IgD-negative memory B cell (primary cell): ENCODE results near the gene SGCD. TPM values are rescaled to one million over a fixed set of nuclear protein-coding genes. Genes with fewer than 3 reads are reported as not detected.
A peak's percentile ranks its signal among the peaks of the same experiment; 100 is the strongest.

Experiments used
- H3K27ac Mint-ChIP-seq, 3 donors: one replicate each; pipeline ENCODE4 v1.8.0; 2020 to 2022; ENCODE audit warnings: mild to moderate bottlenecking in 3 of 3, mixed read lengths in 3 of 3, moderate library complexity in 1 of 3
- H3K27me3 Mint-ChIP-seq: one replicate; pipeline ENCODE4 v1.8.0; 2021; ENCODE audit warnings: mixed read lengths
- H3K36me3 Mint-ChIP-seq: one replicate; pipeline ENCODE4 v1.8.0; 2020; ENCODE audit warnings: mild to moderate bottlenecking, mixed read lengths
- H3K4me1 Mint-ChIP-seq, 3 donors: one replicate each; pipeline ENCODE4 v1.8.0; 2020 to 2022; ENCODE audit warnings: mixed read lengths in 3 of 3, mild to moderate bottlenecking in 1 of 3
- H3K4me3 Mint-ChIP-seq, 4 donors: one replicate each; pipeline ENCODE4 v1.8.0; 2020 to 2022; ENCODE audit warnings: mild to moderate bottlenecking in 4 of 4, mixed read lengths in 4 of 4, moderate library complexity in 3 of 4
- H3K9me3 Mint-ChIP-seq, 3 donors: one replicate each; pipeline ENCODE4 v1.8.0; 2020 to 2021; ENCODE audit warnings: mixed read lengths in 3 of 3, mild to moderate bottlenecking in 1 of 3
- polyA plus RNA-seq: library from polyadenylated mRNA; unstranded; fragments of 300-500 nt; fragmentation: Illumina TruSeq; gene quantifications from one replicate; pipeline ENCODE4 v1.2.3, GENCODE V29; 2021

SGCD gene
- polyA plus RNA-seq, 1 donor from 2014 or later = not detected

DNA sequence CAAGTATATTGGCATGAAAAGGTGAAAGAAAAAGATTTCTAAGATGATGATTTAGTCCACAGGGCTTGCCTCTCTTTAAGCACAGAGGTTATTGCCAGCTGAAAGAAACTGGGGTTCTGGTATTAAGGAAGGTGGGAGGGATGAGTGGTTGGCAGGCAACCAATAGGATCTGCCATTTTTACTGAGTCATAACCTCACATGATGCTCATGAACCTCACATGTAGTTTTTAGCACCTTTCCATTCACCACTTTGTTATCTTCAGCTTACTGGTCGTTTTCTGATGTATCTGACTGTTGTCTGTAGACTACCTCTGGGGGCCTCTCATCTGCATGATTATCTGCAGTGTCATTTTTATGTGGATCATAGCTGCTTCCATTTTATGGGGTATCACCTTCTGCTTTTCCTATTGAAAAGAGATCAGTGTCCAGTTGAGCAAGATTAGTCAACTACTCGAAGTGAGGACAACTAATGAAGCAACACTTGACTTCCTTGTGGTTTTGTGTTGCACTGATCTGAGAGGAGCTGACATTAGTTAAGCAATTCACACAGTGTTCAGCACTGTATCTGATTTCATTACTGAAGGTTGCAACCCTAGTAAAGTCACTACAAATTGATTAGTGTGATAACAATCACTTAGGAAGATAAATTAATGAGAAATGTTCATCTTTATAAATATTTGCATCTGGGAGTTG is 186.3 kb downstream of the SGCD start:
- H3K4me1 Mint-ChIP-seq = no peaks in the 10 kb centered on the region
- no peak overlapping the region for H3K27ac Mint-ChIP-seq
- H3K36me3 Mint-ChIP-seq = no peaks in the 10 kb centered on the region
- no peaks in the 10 kb centered on the region for H3K27me3 Mint-ChIP-seq
- H3K9me3 Mint-ChIP-seq = peaks cover 0 to 5% (median 3%) of the 10 kb centered on the region in 3 donors
- no peak overlapping the region for H3K4me3 Mint-ChIP-seq

DNA sequence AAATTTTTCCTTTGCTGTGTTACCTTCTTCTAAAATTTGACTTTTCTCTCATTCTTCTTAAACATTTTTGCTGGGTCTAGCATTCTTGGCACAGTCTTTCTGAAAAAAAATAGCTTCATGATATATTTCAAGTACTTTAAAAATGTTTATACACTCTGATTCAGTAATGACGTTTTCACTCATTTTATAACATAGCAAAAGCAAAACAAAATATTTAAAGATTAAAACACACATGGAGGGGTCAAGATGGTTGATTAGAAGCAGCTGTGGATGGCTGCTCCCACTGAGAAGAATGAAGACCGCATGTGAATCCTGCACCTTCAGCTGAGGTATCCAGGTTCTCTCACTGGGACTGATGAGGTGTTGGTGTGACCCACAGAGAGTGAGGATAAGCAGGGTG is 188.2 kb downstream of the SGCD start:
- Mint-ChIP-seq H3K27me3 (no peaks in the 10 kb centered on the region), H3K9me3 (peaks cover 3 to 14% (median 5%) of the 10 kb centered on the region in 3 donors), H3K4me1 (no peaks in the 10 kb centered on the region), H3K36me3 (no peaks in the 10 kb centered on the region), H3K4me3 (no peak overlapping the region), H3K27ac (no peak overlapping the region)

DNA sequence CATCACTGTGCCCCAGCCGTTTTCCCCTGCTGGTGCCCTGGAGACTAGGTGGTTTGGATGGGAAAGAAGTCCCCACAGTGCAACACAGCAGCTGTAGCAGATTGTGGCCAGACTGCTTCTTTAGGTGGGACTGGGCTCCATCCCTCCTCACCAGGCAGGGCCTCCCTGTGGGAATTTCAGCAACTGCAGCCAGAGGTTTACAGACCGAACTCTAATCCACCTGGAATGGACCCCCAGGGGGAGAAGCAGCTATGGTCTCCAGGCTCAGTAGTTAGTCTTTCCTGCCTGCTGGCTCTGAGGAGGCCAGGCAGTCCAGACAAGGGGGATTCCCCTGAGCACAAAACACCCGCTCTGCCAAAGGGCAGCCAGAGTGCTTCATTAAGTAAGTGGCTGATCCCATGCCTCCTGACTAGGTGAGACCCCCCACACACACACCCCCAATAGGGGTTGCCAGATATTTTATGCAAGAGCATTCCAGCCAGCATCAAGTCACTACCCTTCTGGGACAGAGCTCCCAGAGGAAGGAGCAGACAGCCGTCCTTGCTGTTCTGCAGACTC is 188.9 kb downstream of the SGCD start:
- H3K27me3 Mint-ChIP-seq = no peaks in the 10 kb centered on the region
- H3K9me3 Mint-ChIP-seq = peaks cover 3 to 14% (median 5%) of the 10 kb centered on the region in 3 donors
- no peak overlapping the region for H3K4me3 Mint-ChIP-seq
- H3K36me3 Mint-ChIP-seq = no peaks in the 10 kb centered on the region
- no peaks in the 10 kb centered on the region for H3K4me1 Mint-ChIP-seq
- H3K27ac Mint-ChIP-seq = no peak overlapping the region

DNA sequence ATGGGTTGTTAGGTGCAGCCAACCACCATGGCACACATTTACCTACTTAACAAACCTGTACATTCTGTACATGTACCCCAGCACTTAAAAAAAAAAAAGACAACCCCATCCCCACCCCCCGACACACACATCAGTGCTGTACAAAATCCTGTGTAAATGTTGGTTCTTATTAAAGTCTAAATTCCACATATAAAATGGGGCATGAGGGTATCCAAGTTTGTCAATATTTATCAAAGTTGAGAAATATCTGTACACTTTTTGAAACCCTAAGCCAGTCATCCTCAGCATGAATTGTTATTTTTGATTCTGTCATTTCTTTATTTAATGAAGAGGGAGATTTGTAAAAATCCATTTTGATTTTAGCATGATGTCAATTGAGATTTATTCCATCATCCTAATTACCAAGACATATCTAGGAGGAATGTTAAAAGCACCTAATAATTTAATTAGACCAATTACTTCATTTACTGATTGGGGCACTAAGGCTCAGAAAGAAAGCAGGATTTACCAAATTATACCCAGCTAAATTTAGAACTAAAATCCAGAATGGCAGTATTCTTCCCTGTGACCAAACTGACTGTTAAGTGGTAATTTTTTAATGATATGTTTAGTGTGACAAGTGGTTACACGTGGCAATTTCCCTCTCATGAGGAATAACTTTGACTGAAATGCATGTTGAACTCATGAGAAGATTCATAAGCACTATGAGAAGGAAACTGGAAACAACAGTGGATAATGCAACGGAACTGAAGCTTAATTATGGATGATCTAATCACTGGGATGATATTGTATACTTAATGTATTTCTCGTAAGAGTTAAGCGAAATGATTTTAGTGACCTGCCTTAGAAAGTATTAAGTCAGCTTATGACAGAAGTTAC is 195.9 kb downstream of the SGCD start:
- peak overlapping the region in 1 of 3 donors; percentile 28 for H3K27ac Mint-ChIP-seq

DNA sequence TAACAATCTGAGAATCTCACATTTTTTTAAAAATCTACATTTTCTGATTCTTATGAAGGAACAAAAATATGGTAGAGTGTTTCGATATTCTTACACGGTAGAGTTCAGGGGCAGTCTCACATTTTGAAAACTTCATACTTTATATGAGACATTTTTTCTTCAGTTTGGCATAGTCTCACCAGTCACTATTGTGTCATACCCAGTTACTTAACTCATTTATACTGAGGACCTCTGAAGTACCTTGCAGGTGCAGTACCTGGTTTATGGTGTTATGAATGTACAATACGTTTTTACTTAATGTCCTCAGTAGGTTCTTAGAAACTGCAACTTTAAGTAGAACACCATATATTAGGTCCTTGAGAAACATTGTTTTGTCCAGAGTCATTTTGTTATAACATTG is 196.6 kb downstream of the SGCD start:
- no peaks in the 10 kb centered on the region for H3K4me1 Mint-ChIP-seq
- no peaks in the 10 kb centered on the region for H3K27me3 Mint-ChIP-seq
- H3K9me3 Mint-ChIP-seq = peaks cover 2 to 11% (median 5%) of the 10 kb centered on the region in 3 donors
- no peak overlapping the region for H3K27ac Mint-ChIP-seq
- no peak overlapping the region for H3K4me3 Mint-ChIP-seq
- no peaks in the 10 kb centered on the region for H3K36me3 Mint-ChIP-seq

More for the DNA sequence above, 195.9 kb downstream of the SGCD start:
- Mint-ChIP-seq H3K27me3 (no peaks in the 10 kb centered on the region), H3K9me3 (peaks cover 3 to 12% (median 10%) of the 10 kb centered on the region in 3 donors), H3K36me3 (no peaks in the 10 kb centered on the region), H3K4me1 (no peaks in the 10 kb centered on the region), H3K4me3 (no peak overlapping the region)

DNA sequence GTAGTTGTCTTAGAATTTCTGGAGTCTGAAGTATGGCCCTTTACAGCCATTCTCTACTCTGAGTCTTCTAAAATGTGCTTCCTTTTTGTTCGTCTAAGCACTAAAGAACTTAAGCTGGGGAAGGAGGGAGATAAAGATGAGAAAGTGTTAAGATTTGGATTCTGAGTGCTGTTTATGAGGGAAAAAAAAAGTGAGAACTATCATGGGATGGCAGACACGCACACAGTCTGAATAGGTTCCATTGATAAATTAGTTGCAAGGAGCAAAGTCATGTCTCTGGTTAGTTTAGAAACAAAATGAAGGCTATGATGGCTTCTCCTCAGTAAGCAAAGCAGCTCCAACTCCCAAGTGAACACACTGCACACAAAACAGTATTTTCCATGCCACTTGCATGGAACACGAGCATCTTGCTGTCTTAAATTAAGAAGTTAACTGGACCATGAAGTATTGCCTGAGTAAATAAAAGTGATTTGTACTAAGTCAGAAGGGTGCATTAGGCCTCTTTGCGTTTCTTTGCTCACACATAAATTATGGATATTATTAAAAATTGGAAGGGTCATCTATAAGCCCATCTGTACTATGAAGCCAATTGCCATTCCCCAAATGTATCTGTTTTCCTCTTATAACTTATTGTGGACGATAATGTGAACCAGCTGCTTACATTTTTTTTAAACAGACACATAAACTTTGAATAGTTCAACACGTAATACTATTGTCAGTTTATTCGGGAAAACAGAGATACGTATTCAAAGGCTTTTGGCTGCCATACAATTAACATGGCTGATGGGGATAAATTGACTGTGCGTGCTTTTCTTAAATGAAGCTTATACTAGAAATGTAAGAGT is 199.3 kb downstream of the SGCD start:
- H3K27ac Mint-ChIP-seq = no peak overlapping the region
- no peaks in the 10 kb centered on the region for H3K27me3 Mint-ChIP-seq
- H3K9me3 Mint-ChIP-seq = peaks cover 0 to 2% (median 2%) of the 10 kb centered on the region in 3 donors
- H3K36me3 Mint-ChIP-seq = no peaks in the 10 kb centered on the region
- H3K4me1 Mint-ChIP-seq = peaks cover 0 to 2% (median 0%) of the 10 kb centered on the region in 3 donors
- H3K4me3 Mint-ChIP-seq = no peak overlapping the region

DNA sequence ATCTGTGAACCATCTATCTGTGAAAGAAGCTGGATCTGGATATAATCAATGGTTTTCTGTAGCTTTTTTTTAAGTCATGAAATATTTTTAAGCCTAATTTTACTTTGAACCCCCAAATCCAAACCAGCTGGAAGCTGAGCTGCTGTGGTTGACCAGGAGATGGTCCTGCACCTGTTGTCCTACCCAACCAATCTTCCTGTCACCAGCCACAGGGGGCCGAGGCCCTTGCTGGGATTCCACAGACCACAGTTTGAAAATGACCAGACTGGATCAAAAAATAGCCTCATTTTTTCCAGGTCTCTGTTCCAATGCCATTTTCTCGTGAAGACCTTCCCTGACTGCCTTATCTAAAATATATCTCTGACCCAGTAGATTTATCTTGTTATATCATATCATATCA is 200.6 kb downstream of the SGCD start:
- no peak overlapping the region for H3K27ac Mint-ChIP-seq
- H3K9me3 Mint-ChIP-seq = peaks cover 0 to 2% (median 2%) of the 10 kb centered on the region in 3 donors
- no peaks in the 10 kb centered on the region for H3K36me3 Mint-ChIP-seq
- no peak overlapping the region for H3K4me3 Mint-ChIP-seq
- H3K27me3 Mint-ChIP-seq = no peaks in the 10 kb centered on the region
- H3K4me1 Mint-ChIP-seq = peaks cover 0 to 2% (median 0%) of the 10 kb centered on the region in 3 donors

DNA sequence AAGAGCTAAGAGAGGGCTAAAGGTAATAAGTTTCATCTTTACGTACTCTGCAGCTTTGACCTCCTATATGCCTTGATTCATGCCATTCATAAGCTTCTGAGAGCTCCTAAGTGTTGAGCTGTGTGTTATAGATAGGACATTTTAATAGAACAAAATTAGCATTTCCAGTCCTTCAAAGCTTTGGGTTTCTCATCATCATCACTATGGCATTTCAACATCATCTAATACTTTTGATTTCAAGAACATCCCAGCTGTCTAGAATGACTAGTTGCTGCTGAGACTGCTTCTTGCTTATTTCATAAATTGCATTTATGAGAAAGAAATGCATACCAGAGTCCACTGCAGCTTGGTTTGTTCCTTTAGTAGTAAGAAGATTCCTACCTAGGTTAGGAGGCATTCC is 201.7 kb downstream of the SGCD start:
- H3K4me3 Mint-ChIP-seq = peak overlapping the region in 1 of 4 donors; percentile 18
- H3K27ac Mint-ChIP-seq = no peak overlapping the region
- no peaks in the 10 kb centered on the region for H3K27me3 Mint-ChIP-seq
- peaks cover 0 to 2% (median 2%) of the 10 kb centered on the region in 3 donors for H3K9me3 Mint-ChIP-seq
- no peaks in the 10 kb centered on the region for H3K36me3 Mint-ChIP-seq
- peaks cover 0 to 2% (median 0%) of the 10 kb centered on the region in 3 donors for H3K4me1 Mint-ChIP-seq

DNA sequence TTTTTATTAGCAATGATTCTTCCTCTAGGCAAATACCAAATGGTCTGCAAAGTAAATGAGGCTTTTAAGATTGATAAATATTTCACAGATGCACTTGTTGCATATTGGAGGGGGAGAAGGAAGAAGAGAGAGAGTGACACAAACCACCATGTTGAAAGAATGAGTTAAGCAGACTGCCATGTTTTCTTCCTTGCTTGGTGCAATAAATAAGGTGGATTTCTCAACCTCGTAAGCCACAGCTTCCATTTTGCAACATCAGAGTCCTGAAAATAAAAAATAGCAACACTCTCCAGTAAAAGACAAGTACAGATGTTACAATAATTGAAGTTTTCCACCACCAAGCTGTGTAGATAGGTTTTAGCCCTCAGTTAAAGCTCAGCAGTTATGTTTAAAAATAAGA is 202.9 kb downstream of the SGCD start:
- Mint-ChIP-seq H3K27ac (no peak overlapping the region), H3K9me3 (peaks cover 0 to 2% (median 2%) of the 10 kb centered on the region in 3 donors), H3K4me1 (peaks cover 0 to 2% (median 0%) of the 10 kb centered on the region in 3 donors), H3K36me3 (no peaks in the 10 kb centered on the region), H3K4me3 (no peak overlapping the region), H3K27me3 (no peaks in the 10 kb centered on the region)

DNA sequence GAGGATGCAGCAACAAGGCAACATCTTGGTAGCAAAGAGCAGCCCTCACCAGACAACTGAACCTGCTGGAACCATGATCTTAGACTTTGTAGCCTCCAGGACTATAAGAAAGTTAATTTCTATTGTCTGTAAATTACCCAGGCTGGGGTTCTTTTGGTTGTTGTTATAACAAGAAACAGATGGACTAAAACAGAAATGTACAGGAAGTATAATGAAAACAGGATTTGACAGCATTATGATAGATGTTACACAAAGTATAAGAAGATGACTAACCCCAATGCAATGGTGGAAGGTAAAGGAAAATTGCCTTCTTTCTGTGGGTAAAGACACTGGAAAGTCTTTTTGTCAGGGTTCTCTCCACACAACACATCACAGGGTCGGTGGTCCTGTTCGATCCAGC is 204.2 kb downstream of the SGCD start:
- H3K27ac Mint-ChIP-seq = no peak overlapping the region
- H3K36me3 Mint-ChIP-seq = no peaks in the 10 kb centered on the region
- peaks cover 0 to 2% (median 0%) of the 10 kb centered on the region in 3 donors for H3K4me1 Mint-ChIP-seq
- H3K27me3 Mint-ChIP-seq = no peaks in the 10 kb centered on the region
- H3K4me3 Mint-ChIP-seq = no peak overlapping the region
- no peaks in the 10 kb centered on the region for H3K9me3 Mint-ChIP-seq

DNA sequence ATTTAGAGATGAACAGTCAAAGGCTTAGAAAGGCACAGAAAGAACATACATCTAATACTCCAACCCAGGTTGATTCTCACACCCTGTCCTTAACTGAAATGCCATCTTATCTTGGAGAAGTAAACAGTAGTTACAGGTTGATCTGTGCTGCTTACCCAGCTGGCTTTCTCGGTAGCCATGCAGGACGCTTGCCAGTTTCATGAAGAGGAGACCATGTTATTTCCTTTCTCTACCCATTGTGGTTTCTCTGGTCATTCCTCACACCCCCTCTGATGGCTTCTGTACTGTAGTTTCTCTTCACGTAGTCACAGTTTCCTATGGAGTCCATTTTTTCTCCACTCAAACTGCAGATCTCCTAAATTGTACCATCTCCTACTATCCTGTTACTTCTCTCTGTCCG is 206.0 kb downstream of the SGCD start:
- Mint-ChIP-seq H3K36me3 (no peaks in the 10 kb centered on the region), H3K9me3 (no peaks in the 10 kb centered on the region), H3K4me1 (peaks cover 0 to 2% (median 0%) of the 10 kb centered on the region in 3 donors), H3K4me3 (no peak overlapping the region), H3K27me3 (no peaks in the 10 kb centered on the region), H3K27ac (no peak overlapping the region)

DNA sequence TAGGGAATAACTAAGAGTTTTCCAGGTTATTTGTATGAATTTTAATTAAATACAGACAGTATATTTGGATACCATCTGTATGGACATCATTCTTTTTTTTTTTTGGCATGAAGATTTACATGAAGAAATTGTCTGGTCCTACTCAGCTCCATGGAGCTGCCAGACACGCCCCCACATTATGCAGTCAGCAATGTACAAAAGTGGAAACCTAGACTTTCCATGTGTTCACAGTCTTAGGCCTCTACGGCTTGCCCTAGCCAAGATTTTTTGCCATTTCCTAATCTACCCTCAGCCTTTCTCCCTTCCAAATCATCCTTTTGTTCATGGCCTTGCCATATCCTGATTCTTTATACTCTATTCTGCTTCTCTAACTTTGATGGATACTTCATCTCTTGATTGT is 207.1 kb downstream of the SGCD start:
- H3K27me3 Mint-ChIP-seq = no peaks in the 10 kb centered on the region
- H3K9me3 Mint-ChIP-seq = no peaks in the 10 kb centered on the region
- peaks cover 0 to 2% (median 0%) of the 10 kb centered on the region in 3 donors for H3K4me1 Mint-ChIP-seq
- no peaks in the 10 kb centered on the region for H3K36me3 Mint-ChIP-seq
- no peak overlapping the region for H3K4me3 Mint-ChIP-seq
- no peak overlapping the region for H3K27ac Mint-ChIP-seq

DNA sequence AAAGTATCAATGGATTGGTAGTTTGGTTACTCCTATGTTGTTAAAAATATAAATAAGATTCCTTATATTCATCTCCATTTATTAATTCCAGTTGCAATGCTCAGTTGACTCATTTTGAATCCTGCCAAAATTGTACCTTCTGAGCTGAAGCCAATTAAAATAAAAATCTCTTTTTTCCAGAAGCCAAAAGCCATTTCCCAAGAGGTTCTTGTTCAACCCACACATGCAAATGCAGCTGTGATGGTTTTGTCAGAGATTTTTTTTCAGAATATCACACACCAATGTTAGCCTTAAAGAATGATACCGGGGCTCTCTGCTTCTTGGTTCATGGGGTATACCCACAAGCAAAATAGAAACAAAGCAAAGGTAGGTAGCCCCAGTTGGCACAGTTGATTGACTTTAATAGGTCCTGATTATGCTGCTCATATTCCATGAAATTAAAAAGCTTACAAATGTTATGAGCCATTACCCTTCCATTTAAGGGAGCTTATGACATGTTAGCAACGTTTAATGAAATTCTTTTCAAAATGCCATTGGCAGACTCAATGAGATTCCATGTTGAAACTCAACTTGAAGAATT is 208.0 kb downstream of the SGCD start:
- H3K4me1 Mint-ChIP-seq = no peaks in the 10 kb centered on the region
- no peaks in the 10 kb centered on the region for H3K27me3 Mint-ChIP-seq
- no peak overlapping the region for H3K27ac Mint-ChIP-seq
- no peaks in the 10 kb centered on the region for H3K36me3 Mint-ChIP-seq
- H3K9me3 Mint-ChIP-seq = no peaks in the 10 kb centered on the region
- H3K4me3 Mint-ChIP-seq = no peak overlapping the region

DNA sequence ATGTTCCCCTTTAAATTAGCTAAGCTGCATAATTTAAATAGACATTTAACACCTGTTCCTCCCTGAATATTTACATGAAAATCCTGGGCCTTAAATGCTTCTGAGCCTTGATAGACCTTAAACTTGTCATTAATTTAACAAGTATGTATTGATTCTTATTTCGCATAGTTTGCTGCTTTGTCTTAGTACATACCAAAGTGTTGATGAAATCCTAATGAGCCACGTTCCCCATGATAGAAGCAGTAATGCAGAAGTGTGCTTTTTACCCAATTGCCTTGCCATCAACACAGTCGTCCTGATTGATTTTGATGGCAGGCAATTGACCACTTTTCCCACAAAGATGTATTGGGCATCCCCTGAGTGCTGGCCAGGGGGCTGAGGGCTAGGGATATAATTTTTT is 213.5 kb downstream of the SGCD start:
- H3K9me3 Mint-ChIP-seq = no peaks in the 10 kb centered on the region
- peaks cover 1% of the 10 kb centered on the region for H3K27me3 Mint-ChIP-seq
- no peak overlapping the region for H3K4me3 Mint-ChIP-seq
- H3K27ac Mint-ChIP-seq = no peak overlapping the region
- H3K36me3 Mint-ChIP-seq = no peaks in the 10 kb centered on the region
- no peaks in the 10 kb centered on the region for H3K4me1 Mint-ChIP-seq
